CD14-positive monocyte (primary cell): ENCODE results near the gene ZNF653. TPM values are rescaled to one million over a fixed set of nuclear protein-coding genes. Genes with fewer than 3 reads are reported as not detected.

Experiments used
- DNase-seq, 3 donors: peaks; one replicate each; pipeline ENCODE4 v3.0.0-alpha.2; 2011 to 2022
- H2AFZ ChIP-seq: 2 replicates; pipeline ENCODE4 v1.6.0; 2012; ENCODE audit warnings: mild to moderate bottlenecking, low read depth, low read length, inconsistent platforms; ENCODE audit not compliant: insufficient read depth, poor library complexity, severe bottlenecking
- H3K27ac ChIP-seq, 2 donors: 1 replicate in 1 of 2; 2 replicates in 1 of 2; pipeline ENCODE4 v1.5.1; 2012 to 2013; ENCODE audit warnings: low read length in 2 of 2, control low read depth in 1 of 2, inconsistent platforms in 1 of 2, low read depth in 1 of 2, mild to moderate bottlenecking in 1 of 2
- H3K27me3 ChIP-seq, 2 donors: one replicate each; pipeline versions ENCODE4 v1.6.0 to v1.6.1; 2011 to 2013; ENCODE audit warnings: low read length in 2 of 2; ENCODE audit not compliant: control insufficient read depth in 2 of 2, insufficient read depth in 2 of 2
- H3K36me3 ChIP-seq, 2 donors: replicated peaks in 1 of 2; 1 replicate in 1 of 2; 2 replicates in 1 of 2; pipeline versions ENCODE4 v1.5.1 to v1.6.1; 2012 to 2013; ENCODE audit warnings: low read length in 2 of 2, control low read depth in 1 of 2, inconsistent platforms in 1 of 2, mild to moderate bottlenecking in 1 of 2; ENCODE audit not compliant: insufficient read depth in 2 of 2, control insufficient read depth in 1 of 2
- H3K4me1 ChIP-seq, 2 donors: 1 replicate in 1 of 2; 2 replicates in 1 of 2; pipeline versions ENCODE4 v1.5.1 to v1.6.1; 2012 to 2013; ENCODE audit warnings: low read length in 2 of 2, control low read depth in 1 of 2, inconsistent platforms in 1 of 2, mild to moderate bottlenecking in 1 of 2, moderate library complexity in 1 of 2; ENCODE audit not compliant: insufficient read depth in 2 of 2, control insufficient read depth in 1 of 2
- H3K4me2 ChIP-seq: replicated peaks from 2 replicates; pipeline ENCODE3; 2012; ENCODE audit warnings: low read length, moderate library complexity, mild to moderate bottlenecking; ENCODE audit not compliant: poor library complexity, severe bottlenecking; ENCODE audit errors: extremely low read depth
- H3K4me3 ChIP-seq, 3 experiments: fragments of 200-600 bp in 1 of 3; sonication (generic) in 1 of 3; replicated peaks in 1 of 3; 1 replicate in 2 of 3; 2 replicates in 1 of 3; pipeline ENCODE4 v1.5.1; 2011 to 2013; ENCODE audit warnings: low read length in 3 of 3, mild to moderate bottlenecking in 3 of 3, control low read depth in 2 of 3, low read depth in 2 of 3, inconsistent platforms in 1 of 3, moderate library complexity in 1 of 3
- H3K79me2 ChIP-seq: 2 replicates; pipeline ENCODE4 v1.6.0; 2012; ENCODE audit warnings: mild to moderate bottlenecking, control low read depth, inconsistent platforms, low read length, moderate library complexity; ENCODE audit not compliant: insufficient read depth
- H3K9ac ChIP-seq: 2 replicates; pipeline ENCODE4 v1.6.0; 2017; ENCODE audit warnings: low read length, mild to moderate bottlenecking; ENCODE audit not compliant: insufficient read depth, poor library complexity, severe bottlenecking
- H3K9me3 ChIP-seq, 2 donors: replicated peaks in 1 of 2; 1 replicate in 1 of 2; 2 replicates in 1 of 2; pipeline versions ENCODE4 v1.5.1 to v1.6.1; 2012 to 2013; ENCODE audit warnings: low read length in 2 of 2, control low read depth in 1 of 2; ENCODE audit not compliant: control insufficient read depth in 1 of 2, insufficient read depth in 1 of 2
- H4K20me1 ChIP-seq: 2 replicates; pipeline ENCODE4 v1.6.0; 2012; ENCODE audit warnings: mild to moderate bottlenecking, low read length, control low read depth, moderate library complexity; ENCODE audit not compliant: insufficient read depth
- H3K27ac Mint-ChIP-seq, 7 donors: one replicate each; pipeline ENCODE4 v1.8.0; 2020; ENCODE audit warnings: mild to moderate bottlenecking in 7 of 7, mixed read lengths in 7 of 7, moderate library complexity in 6 of 7, inconsistent platforms in 2 of 7
- H3K27me3 Mint-ChIP-seq, 3 donors: one replicate each; pipeline ENCODE4 v1.8.0; 2021 to 2022; ENCODE audit warnings: low read depth in 3 of 3, mild to moderate bottlenecking in 3 of 3, mixed read lengths in 3 of 3, moderate library complexity in 3 of 3, inconsistent platforms in 1 of 3
- H3K36me3 Mint-ChIP-seq, 2 donors: one replicate each; pipeline ENCODE4 v1.8.0; 2020; ENCODE audit warnings: mixed read lengths in 2 of 2, inconsistent platforms in 1 of 2, mild to moderate bottlenecking in 1 of 2
- H3K4me1 Mint-ChIP-seq: one replicate; pipeline ENCODE4 v1.8.0; 2020; ENCODE audit warnings: mild to moderate bottlenecking, mixed read lengths
- H3K4me3 Mint-ChIP-seq, 2 donors: one replicate each; pipeline ENCODE4 v1.8.0; 2020; ENCODE audit warnings: mild to moderate bottlenecking in 2 of 2, mixed read lengths in 2 of 2, moderate library complexity in 1 of 2
- H3K9me3 Mint-ChIP-seq, 7 donors: one replicate each; pipeline ENCODE4 v1.8.0; 2020 to 2022; ENCODE audit warnings: mixed read lengths in 7 of 7, mild to moderate bottlenecking in 6 of 7, moderate library complexity in 6 of 7, inconsistent platforms in 2 of 7
- WGBS: methylation state at CpG from one replicate; pipeline ENCODE4 v1.1.5; 2013; ENCODE audit warnings: missing lambda C conversion rate; ENCODE audit not compliant: insufficient coverage; 5-methylcytosine and 5-hydroxymethylcytosine counted together
- intact Hi-C, 2 donors: fragments of 100-400 bp; cut with micrococcal nuclease; formaldehyde crosslinking; loops; one replicate each; pipeline versions ENCODE4 v1.15.0 to v1.15.1; 2023
- polyA minus RNA-seq: library from RNA; depleted of rRNA, polyadenylated mRNA; stranded (reverse); fragments of >200 nt; gene quantifications from 2 replicates; pipeline ENCODE4 v1.2.3, GENCODE V29; 2012
- polyA plus RNA-seq, 3 donors: library from polyadenylated mRNA; depleted of rRNA in 1 of 3; unstranded in 2 of 3; stranded (reverse) in 1 of 3; fragments of 300-500 nt in 2 of 3; fragments of >200 nt in 1 of 3; fragmentation: Illumina TruSeq in 2 of 3; gene quantifications; 1 replicate in 2 of 3; 2 replicates in 1 of 3; pipeline ENCODE4 v1.2.3, GENCODE V29; 2012 to 2021
- total RNA-seq, 12 experiments: library from RNA in 1 of 12; stranded (reverse) in 1 of 12; fragments of 120-200 nt in 1 of 12; gene quantifications; one replicate each; pipeline ENCODE4 v1.2.4 and lab custom pipeline; 2013 to 2026; ENCODE audit warnings: mixed read lengths in 6 of 12, inconsistent platforms in 1 of 12
- TF ChIP-seq, protein P1 (sequence below): fragments of 200-600 bp; IDR thresholded peaks from one replicate; pipeline ENCODE4 v1.8.0; 2022; ENCODE audit warnings: antibody characterized with exemption, mild to moderate bottlenecking

The ZNF653 gene
- total RNA-seq (2013) = 7.8 TPM
- polyA plus RNA-seq = 1 to 10 TPM in 2 of 3 donors, under 1 TPM in 1; 0.88 to 8.1 (median 1.2) TPM
- 7.8 and 12.8 TPM in 2 replicates for polyA minus RNA-seq
- 0.52 to 3.4 (median 2.5) reads per million in 11 experiments for total RNA-seq (lab: John Stamatoyannopoulos, UW)

DNA sequence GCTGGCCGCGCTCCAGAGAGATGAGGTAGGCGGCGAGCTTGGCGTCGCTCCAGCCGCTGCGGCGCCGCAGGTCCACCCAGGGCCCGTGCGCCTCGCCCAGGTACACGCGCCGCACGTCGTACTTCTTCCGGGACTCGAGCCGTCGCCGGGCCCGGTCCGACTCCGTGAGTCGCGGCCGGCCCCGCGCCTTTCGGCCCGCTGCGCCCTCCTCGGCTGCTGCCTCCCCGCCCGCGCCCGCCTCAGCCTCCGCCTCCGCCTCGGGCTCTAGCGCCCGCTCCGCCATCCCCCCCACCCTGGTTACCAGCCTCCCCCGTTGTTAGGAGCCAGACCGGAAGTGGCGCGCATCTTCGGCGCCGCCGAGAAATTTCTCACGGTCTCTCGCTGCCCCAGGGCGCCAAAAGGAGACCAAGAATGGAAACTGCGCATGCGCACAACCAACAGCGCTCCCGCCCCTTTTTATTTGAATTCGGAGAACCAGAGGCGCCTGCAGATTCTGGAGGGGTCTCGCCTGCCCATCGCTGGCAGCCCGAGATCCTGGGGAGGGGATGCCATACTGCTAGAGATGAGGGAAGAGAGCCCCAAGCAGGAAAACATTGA, at the start of gene ZNF653:
TSS of gene ZNF653 (minus strand) at position 336 of the 597 bp plus-strand sequence. CDS start at position 283, 53 bp downstream.
- Mint-ChIP-seq H3K36me3 (peaks cover 11 to 22% of the 10 kb centered on the region in 2 donors), H3K4me1 (peaks cover 16% of the 10 kb centered on the region), H3K27me3 (peaks cover 0 to 1% (median 0%) of the 10 kb centered on the region in 3 donors), H3K9me3 (no peaks in the 10 kb centered on the region), H3K27ac (peak within 1 kb of the TSS; percentile 80 to 92 (median 91)), H3K4me3 (peak within 1 kb of the TSS; percentile 84 to 89)
- TF ChIP-seq, protein P1, sequence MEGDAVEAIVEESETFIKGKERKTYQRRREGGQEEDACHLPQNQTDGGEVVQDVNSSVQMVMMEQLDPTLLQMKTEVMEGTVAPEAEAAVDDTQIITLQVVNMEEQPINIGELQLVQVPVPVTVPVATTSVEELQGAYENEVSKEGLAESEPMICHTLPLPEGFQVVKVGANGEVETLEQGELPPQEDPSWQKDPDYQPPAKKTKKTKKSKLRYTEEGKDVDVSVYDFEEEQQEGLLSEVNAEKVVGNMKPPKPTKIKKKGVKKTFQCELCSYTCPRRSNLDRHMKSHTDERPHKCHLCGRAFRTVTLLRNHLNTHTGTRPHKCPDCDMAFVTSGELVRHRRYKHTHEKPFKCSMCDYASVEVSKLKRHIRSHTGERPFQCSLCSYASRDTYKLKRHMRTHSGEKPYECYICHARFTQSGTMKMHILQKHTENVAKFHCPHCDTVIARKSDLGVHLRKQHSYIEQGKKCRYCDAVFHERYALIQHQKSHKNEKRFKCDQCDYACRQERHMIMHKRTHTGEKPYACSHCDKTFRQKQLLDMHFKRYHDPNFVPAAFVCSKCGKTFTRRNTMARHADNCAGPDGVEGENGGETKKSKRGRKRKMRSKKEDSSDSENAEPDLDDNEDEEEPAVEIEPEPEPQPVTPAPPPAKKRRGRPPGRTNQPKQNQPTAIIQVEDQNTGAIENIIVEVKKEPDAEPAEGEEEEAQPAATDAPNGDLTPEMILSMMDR = no peak
- H3K4me3 ChIP-seq = peak within 1 kb of the TSS; percentile 62 to 91 (median 66)
- DNase-seq = peak; percentile 93 to 96 (median 95)
- H3K27ac ChIP-seq = peak within 1 kb of the TSS; percentile 58 to 90
- H3K4me2 ChIP-seq = peak within 1 kb of the TSS; percentile 92
- peak within 1 kb of the TSS; percentile 90 for H3K9ac ChIP-seq
- intact Hi-C loops = loop anchor here in 1 of 2 donors (1.0 to 5.0 kb wide), 2 partner anchors 24 to 92 kb away; partner anchors contain the start of genes ECSIT and ZNF627
- H3K36me3 ChIP-seq = peaks cover 0 to 4% of the 10 kb centered on the region in 2 donors
- H3K9me3 ChIP-seq = no peaks in the 10 kb centered on the region
- peak within 1 kb of the TSS; percentile 88 for H2AFZ ChIP-seq
- no peaks in the 10 kb centered on the region for H3K27me3 ChIP-seq
- peaks cover 17 to 22% of the 10 kb centered on the region in 2 donors for H3K4me1 ChIP-seq
- no peaks in the 10 kb centered on the region for H4K20me1 ChIP-seq
- H3K79me2 ChIP-seq = no peaks in the 10 kb centered on the region
- under 1% methylated on average over 65 of the region's 65 CpGs for WGBS

GRCh38 chr19:11555246-11555645, 49.6 kb upstream of the ZNF653 start:
- Mint-ChIP-seq H3K36me3 (peaks cover 36 to 56% of the 10 kb centered on the region in 2 donors), H3K4me1 (peaks cover 34% of the 10 kb centered on the region), H3K27ac (peak overlapping the region in 3 of 7 donors; percentile 15 to 79 (median 49)), H3K9me3 (peaks cover 0 to 1% (median 0%) of the 10 kb centered on the region in 7 donors), H3K4me3 (no peak overlapping the region), H3K27me3 (peaks cover 0 to 1% (median 0%) of the 10 kb centered on the region in 3 donors)
- WGBS = 96% methylated on average over 4 of the region's 6 CpGs
- TF ChIP-seq, protein P1 = no peak
- no peak for DNase-seq
- Histone ChIP-seq H3K36me3 (peaks cover 25 to 41% of the 10 kb centered on the region in 2 donors), H3K9me3 (no peaks in the 10 kb centered on the region), H3K9ac (no peak overlapping the region), H4K20me1 (peaks cover 36% of the 10 kb centered on the region), H3K4me1 (peaks cover 19 to 29% of the 10 kb centered on the region in 2 donors), H2AFZ (no peak overlapping the region), H3K79me2 (peaks cover 24% of the 10 kb centered on the region), H3K4me3 (no peak overlapping the region), H3K27me3 (no peaks in the 10 kb centered on the region), H3K4me2 (no peak overlapping the region), H3K27ac (no peak overlapping the region)
- intact Hi-C loops = no loop called here
